HCT116 (cell line): ENCODE results near the gene VANGL2.

ENCODE experiments used
- CEBPB ChIP-seq: IDR thresholded peaks from 2 replicates; pipeline ENCODE4 v1.6.1; 2012; ENCODE audit warnings: low read depth
- EZH2 ChIP-seq: fragments of 200-600 bp; sonication (generic); IDR thresholded peaks from 2 replicates; pipeline ENCODE4 v1.6.1; 2017; ENCODE audit warnings: antibody characterized with exemption, mixed run types
- EZH2phosphoT487 ChIP-seq: fragments of 200-600 bp; IDR thresholded peaks from 2 replicates; pipeline ENCODE4 v1.6.1; 2018; ENCODE audit warnings: antibody characterized with exemption, borderline replicate concordance
- JUND ChIP-seq: IDR thresholded peaks from 2 replicates; pipeline ENCODE4 v1.6.1; 2012
- POLR2A ChIP-seq: IDR thresholded peaks from 2 replicates; pipeline ENCODE4 v1.7.0; 2011; ENCODE audit warnings: borderline replicate concordance; ENCODE audit not compliant: insufficient read depth, insufficient read length; ENCODE audit errors: extremely low read depth
- POLR2AphosphoS5 ChIP-seq: IDR thresholded peaks from 2 replicates; pipeline ENCODE4 v1.6.1; 2011; ENCODE audit warnings: mild to moderate bottlenecking, low read depth, low read length, moderate library complexity
- YY1 ChIP-seq: IDR thresholded peaks from 2 replicates; pipeline ENCODE4 v1.6.1; 2011; ENCODE audit warnings: low read length, low read depth, moderate library complexity, mild to moderate bottlenecking; ENCODE audit not compliant: insufficient replicate concordance; ENCODE audit errors: extremely low read depth
- TF ChIP-seq, protein P1 (sequence below), 3 experiments: fragments of 200-600 bp in 1 of 3; sonication (generic) in 1 of 3; IDR thresholded peaks in 2 of 3; conservative IDR thresholded peaks in 1 of 3; 2 replicates each; pipeline ENCODE4 v1.5.1; 2012 to 2017; ENCODE audit warnings: low read depth in 2 of 3, low read length in 2 of 3, antibody characterized with exemption in 1 of 3, borderline replicate concordance in 1 of 3, control low read depth in 1 of 3, mild to moderate bottlenecking in 1 of 3, mixed read lengths in 1 of 3, mixed run types in 1 of 3, moderate library complexity in 1 of 3; ENCODE audit not compliant: insufficient read depth in 1 of 3
- TF ChIP-seq, protein P2 (sequence below): IDR thresholded peaks from 2 replicates; pipeline ENCODE4 v1.6.1; 2012

DNA sequence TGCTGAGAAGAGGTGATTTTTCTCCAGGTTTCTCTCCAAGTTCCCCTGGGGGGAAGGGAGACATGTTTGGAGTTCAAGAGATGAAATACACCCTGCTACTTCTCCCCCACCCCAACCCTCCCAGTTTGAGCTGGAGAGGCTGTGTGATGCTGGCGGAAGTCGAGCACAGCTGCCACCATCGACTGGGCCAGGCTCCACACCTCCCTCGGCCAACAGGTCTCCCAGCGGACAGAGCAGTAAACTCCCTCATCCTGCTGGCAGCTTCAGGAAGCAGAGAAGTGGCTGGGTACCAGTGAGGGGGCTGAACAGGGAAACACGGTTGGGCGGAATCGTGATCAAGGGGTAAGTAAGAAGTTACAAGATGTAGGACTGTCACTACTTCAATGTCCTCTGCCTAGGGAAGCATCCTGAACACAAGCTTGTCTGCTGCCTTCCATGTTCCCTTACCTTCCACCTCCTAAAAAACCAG is 40.1 kb upstream of the VANGL2 start:
- no peak for TF ChIP-seq EZH2phosphoT487
- TF ChIP-seq, protein P1, sequence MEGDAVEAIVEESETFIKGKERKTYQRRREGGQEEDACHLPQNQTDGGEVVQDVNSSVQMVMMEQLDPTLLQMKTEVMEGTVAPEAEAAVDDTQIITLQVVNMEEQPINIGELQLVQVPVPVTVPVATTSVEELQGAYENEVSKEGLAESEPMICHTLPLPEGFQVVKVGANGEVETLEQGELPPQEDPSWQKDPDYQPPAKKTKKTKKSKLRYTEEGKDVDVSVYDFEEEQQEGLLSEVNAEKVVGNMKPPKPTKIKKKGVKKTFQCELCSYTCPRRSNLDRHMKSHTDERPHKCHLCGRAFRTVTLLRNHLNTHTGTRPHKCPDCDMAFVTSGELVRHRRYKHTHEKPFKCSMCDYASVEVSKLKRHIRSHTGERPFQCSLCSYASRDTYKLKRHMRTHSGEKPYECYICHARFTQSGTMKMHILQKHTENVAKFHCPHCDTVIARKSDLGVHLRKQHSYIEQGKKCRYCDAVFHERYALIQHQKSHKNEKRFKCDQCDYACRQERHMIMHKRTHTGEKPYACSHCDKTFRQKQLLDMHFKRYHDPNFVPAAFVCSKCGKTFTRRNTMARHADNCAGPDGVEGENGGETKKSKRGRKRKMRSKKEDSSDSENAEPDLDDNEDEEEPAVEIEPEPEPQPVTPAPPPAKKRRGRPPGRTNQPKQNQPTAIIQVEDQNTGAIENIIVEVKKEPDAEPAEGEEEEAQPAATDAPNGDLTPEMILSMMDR (IDR thresholded peaks at IDR 0.05 in 2 of 3, conservative IDR thresholded peaks at IDR 0.05 in 1 of 3; ENCODE audit: borderline replicate concordance in 1 of 3, insufficient read depth in 1 of 3, low read depth in 2 of 3, low read length in 2 of 3), result no peak
- TF ChIP-seq JUND, result no peak
- TF ChIP-seq, protein P2, sequence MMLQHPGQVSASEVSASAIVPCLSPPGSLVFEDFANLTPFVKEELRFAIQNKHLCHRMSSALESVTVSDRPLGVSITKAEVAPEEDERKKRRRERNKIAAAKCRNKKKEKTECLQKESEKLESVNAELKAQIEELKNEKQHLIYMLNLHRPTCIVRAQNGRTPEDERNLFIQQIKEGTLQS, result no peak
- no peak for TF ChIP-seq EZH2
- no peak for TF ChIP-seq CEBPB
- no peak for TF ChIP-seq POLR2A
- TF ChIP-seq YY1, result no peak
- no peak for TF ChIP-seq POLR2AphosphoS5
